Activated CD8-positive, alpha-beta memory T cell treated with anti-CD3 and anti-CD28 coated beads for 24 hours (primary cell): ENCODE measurements around the gene SPRED2.
"Not testable (repeated sequence)": the region's sequence is repeated elsewhere in the genome, so short reads cannot be mapped to it uniquely, and the experiment has no call there.

ENCODE experiments used
- DNase-seq: peaks from one replicate; pipeline ENCODE4 v3.0.0-alpha.2; 2020

The SPRED2 gene

GRCh38 chr2:65338830-65339495, 93.4 kb downstream of the SPRED2 start:
- not testable (repeated sequence) for DNase-seq

GRCh38 chr2:65337915-65338314, 94.5 kb downstream of the SPRED2 start:
- not testable (repeated sequence) for DNase-seq

GRCh38 chr2:65334714-65335113, 97.7 kb downstream of the SPRED2 start:
- no peak for DNase-seq

DNA sequence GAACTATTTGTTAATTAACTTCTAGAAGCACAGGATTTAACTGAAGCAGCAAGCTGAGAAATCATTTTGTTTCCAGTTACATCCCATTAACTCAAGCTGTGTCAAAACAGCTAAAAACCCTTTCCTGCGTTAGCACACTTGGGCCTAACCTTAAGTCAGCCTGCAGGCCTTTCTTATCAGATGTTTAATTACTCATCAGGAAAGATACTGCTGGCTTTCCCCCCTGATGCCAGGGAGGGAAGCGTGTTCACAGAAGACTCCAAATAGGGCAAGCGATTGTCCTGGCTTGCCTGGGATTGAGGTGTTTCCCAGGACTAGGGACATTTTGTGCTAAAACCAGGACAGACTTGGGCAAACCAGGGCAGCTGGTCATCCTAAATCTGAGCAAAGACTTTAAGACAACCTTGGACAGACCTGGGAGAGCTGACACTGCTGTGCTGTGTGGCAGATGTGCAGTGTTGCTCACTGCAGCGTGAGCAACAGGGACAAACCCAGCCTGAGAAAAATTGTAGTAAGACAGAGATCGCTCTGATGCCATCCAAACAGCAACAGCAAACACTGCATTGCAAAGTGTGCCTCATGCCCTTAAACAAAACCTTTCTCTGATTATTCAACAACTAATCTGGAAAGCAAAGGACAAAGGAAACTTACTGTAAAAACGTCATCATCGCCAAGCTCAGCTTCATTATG, 100.9 kb downstream of the SPRED2 start:
- DNase-seq: no peak

GRCh38 chr2:65329525-65329924, 102.9 kb downstream of the SPRED2 start:
- DNase-seq: no peak

DNA sequence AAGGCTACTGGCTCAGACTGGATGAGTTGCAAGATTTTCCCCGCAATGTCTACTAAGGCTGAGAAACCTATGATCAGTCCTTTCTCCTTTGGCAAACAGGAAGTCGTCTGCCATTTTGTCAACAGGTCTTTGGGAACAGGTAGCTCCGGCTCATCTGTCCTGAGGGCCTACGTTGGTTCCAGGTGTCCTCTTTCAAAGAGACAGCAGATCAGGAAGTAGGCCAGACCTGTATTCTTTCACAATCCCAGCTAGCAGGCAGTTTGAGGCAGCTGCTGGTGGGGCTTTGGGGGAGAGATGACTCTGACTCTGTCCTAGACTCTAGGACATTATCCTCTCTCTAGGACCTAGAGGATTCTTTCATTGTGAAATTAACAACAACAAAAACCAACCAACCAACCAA, 106.1 kb downstream of the SPRED2 start:
- no peak for DNase-seq

GRCh38 chr2:65325066-65325465, 107.3 kb downstream of the SPRED2 start:
- DNase-seq: no peak

- no peak for DNase-seq
These were observed 111.5 kb downstream of the SPRED2 start for GRCh38 chr2:65320946-65321345.

GRCh38 chr2:65320042-65320725, 112.2 kb downstream of the SPRED2 start:
- no peak for DNase-seq

DNA sequence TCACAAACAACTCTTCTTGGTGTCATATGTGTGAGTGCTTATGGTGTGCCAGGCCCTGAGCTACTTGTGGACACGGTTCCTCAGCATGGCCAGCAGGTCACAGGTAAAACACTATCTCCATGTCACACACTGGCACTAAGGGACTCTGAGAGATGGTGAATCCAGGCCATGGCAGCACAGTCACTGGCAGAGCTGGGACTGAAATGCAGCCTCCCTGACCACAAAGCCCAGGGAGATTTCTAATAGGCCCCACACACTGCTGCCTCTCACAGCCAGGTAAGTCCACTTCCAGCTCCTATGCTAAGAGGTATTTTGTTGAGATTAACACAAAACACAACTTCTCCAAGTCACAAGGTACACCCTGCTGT, 112.7 kb downstream of the SPRED2 start:
- DNase-seq: no peak

DNA sequence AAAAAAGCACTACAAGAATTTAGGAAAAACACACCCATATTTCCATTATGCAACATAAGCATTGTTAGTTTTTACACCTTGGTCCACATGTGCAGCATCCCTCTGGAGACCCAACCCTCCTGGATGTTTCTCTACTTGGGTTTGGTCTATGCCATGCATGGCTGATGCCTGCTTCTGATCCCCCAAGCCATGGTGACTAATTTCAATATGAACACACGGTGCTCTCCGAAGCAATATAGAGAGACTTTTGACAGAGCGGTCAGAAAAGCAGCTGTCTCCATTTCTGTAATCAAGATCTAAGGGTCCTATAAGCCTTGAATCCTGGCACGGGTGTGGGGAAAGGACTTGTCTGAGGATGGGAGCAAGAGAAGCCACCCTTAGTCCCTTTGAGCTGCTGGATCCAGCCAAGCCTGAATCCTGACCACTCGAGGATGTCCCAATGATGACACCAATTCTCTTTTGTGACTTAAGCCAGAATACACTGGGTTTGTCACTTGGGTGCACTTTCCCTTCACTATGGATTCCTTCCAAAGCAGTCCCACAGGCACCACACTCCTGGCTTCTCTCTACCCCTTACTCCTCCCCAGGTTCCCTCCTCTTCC, 113.2 kb downstream of the SPRED2 start:
- no peak for DNase-seq

GRCh38 chr2:65317841-65318240, 114.6 kb downstream of the SPRED2 start:
- DNase-seq: no peak

DNA sequence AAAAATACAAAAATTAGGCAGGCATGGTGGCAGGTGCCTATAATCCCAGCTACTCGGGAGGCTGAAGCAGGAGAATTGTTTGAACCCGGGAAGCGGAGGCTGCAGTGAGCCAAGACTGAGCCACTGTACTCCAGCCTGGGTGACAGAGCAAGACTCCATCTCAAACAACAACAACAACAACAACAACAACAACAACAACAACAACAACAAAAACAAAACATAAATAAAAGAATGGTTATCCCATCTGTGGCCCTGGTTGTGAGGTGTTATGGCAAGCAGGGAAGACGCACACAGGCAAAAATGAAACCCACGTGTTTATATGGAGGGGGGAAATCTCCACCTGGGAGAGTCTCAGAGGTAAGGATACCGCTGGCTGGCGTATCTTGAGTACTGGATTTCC, 115.0 kb downstream of the SPRED2 start:
- DNase-seq: not testable (repeated sequence)

DNA sequence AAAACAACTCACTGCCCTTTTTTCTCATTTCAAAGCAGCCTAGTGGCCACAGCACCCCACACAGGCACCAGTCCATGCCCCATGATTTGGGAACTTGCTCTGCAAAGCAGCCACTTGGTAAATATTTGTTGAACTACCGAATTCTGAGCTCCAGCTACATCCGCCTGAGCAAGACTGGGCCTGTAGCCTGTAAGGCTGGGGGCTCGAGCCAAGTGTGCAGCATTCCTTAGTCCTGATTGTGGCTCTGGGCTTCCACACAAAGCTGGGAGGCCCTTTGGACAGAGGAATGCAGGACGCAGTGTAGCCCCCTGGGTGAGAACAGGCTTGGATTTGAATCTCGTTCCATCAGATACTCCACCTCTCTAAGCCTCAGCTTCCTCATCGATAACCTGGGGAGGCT, 116.3 kb downstream of the SPRED2 start:
- no peak for DNase-seq

DNA sequence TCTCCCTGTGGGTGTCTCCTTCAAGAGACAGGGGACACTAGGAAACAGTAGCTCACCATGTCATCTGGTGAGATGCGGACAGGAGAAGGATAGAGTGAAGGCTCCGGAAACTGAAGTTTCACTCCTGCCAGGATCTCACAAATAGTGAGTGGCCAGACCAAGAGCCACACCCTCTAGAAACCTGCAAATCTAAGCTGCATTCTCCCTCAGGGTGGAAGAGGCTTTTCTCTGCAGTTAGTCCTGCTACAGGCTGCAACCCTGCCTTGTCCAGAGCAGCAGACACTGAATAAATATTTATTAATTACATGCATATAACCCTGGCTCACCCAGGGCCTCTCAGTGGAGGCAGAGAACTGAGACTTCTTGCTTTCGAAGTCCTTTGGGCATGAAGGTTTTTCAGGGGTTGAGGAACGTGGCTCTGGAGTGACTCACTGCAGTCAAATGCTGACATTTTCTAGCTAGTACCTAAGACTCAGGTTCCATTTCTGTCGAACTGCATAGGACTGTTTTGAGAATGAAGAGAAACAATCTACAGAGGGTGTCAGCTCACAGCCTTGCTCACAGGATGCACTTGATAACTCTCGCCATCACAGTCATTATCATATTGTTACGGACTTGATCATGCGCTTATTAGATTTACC, 117.5 kb downstream of the SPRED2 start:
- no peak for DNase-seq

- DNase-seq: no peak
These were observed 118.5 kb downstream of the SPRED2 start for GRCh38 chr2:65313954-65314256.

- no peak for DNase-seq
These were observed 119.1 kb downstream of the SPRED2 start for GRCh38 chr2:65313126-65313953.

GRCh38 chr2:65311596-65311995, 120.8 kb downstream of the SPRED2 start:
- no peak for DNase-seq

DNA sequence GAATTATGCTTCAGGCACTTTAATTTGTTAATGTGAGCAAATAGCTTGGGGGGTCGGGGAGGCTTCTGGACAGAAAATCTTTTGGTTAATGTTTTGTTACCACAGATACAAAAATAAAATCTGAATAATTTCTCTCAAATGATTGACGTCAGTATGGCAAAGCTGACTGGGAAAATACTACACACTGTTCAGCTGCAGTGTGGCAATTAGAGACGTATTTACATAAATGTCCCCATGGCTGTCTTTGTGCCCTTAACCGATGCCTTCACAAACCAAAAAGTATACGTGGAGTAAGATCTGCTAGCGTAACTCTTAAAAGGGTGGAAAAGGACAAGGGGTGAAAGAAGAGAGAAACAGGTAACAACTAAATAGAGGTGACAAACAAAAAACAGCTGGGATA, 121.3 kb downstream of the SPRED2 start:
- no peak for DNase-seq

GRCh38 chr2:65309699-65310098, 122.7 kb downstream of the SPRED2 start:
- no peak for DNase-seq

DNA sequence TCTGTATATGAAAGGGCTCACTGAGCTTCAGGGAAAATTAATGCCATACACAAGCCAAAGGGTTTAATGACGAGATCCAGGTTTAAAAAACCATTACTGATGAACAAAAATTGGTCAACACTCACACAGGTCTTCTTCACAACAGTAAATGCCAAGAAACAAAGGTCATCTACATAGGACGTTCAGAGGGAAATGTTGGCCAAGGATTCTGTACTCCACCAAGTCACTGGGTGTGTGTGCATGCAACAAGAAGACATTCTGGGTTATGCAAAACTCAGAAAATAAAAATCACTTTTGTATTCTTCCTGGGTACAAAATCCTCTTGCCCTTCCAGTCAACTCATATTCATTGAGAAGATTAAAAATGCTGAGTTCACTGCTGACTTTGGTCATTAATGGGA, 126.5 kb downstream of the SPRED2 start:
- DNase-seq: no peak
